Progenitor cell of endocrine pancreas (in vitro differentiated cells): ENCODE data around the gene SEMA3F. TPM values are rescaled to one million over a fixed set of nuclear protein-coding genes. Genes with fewer than 3 reads are reported as not detected.
A peak's percentile ranks its signal among the peaks of the same experiment; 100 is the strongest.

Experiments used
- DNase-seq: peaks from one replicate; pipeline ENCODE4 v3.0.0; 2021; ENCODE audit warnings: low spot score; ENCODE audit not compliant: unreplicated experiment
- H3K27ac Mint-ChIP-seq: 2 replicates; pipeline ENCODE4 v1.8.0; 2021; ENCODE audit warnings: mild to moderate bottlenecking, moderate library complexity, mixed read lengths
- H3K27me3 Mint-ChIP-seq: 2 replicates; pipeline ENCODE4 v1.8.0; 2021; ENCODE audit warnings: mixed read lengths
- H3K36me3 Mint-ChIP-seq: 2 replicates; pipeline ENCODE4 v1.8.0; 2022; ENCODE audit warnings: mixed read lengths; ENCODE audit not compliant: insufficient read depth
- H3K4me1 Mint-ChIP-seq: 2 replicates; pipeline ENCODE4 v1.8.0; 2021; ENCODE audit warnings: low read depth, mixed read lengths
- H3K4me3 Mint-ChIP-seq: 2 replicates; pipeline ENCODE4 v1.8.0; 2021; ENCODE audit warnings: low read depth, mild to moderate bottlenecking, moderate library complexity, mixed read lengths
- H3K9me3 Mint-ChIP-seq: 2 replicates; pipeline ENCODE4 v1.8.0; 2021; ENCODE audit warnings: low read depth, mixed read lengths
- microRNA-seq: library from miRNA; unstranded; fragments of <30 nt; microRNA quantifications from one replicate; pipeline ENCODE4 v1.1.0, GENCODE V29; 2020; ENCODE audit warnings: borderline number of aligned reads; ENCODE audit not compliant: unreplicated experiment
- total RNA-seq: library from RNA; stranded (reverse); gene quantifications from 2 replicates; pipeline ENCODE4 v1.2.1, GENCODE V29; 2021
- TF ChIP-seq, protein P1 (sequence below): fragments of 200-600 bp; sonication (generic); IDR thresholded peaks from one replicate; pipeline ENCODE4 v1.5.0; 2021; ENCODE audit warnings: antibody characterized with exemption, mild to moderate bottlenecking; ENCODE audit not compliant: unreplicated experiment

The SEMA3F gene
- total RNA-seq, 1 donor from 2014 or later, result 23.6 TPM

DNA sequence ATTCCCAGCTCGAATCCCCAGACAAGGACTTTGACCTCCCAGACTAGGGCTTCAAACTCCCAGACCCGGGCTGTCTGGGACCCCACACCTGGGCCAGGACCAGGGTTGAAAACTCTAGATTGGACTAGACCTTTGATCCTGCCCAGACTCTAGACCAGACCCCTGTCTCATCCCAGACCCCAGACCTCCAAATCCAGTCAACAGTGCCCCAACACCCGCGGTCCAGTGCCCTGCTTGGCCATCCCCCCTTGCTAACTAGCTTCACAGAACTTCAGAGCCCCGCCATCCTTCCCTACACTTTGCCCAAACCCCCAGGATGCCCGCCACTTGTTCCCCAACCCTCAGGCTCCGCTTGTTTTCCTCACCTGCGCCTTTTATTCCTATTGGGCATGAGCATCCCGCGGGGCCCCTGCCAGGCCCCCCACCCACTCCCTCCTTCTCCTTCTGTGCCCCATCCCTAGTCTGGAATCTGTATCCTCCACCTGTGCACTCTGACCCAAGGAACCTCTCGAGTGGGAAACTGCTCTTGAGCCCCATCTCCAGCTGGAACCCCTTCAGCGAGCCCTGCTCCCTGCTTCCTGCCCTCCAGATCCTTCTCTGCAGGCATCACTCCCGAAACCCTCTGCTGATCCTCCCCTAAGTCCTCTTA lies 81.5 kb downstream of the SEMA3F start:
- Mint-ChIP-seq H3K9me3 (no peaks in the 10 kb centered on the region), H3K4me3 (peak overlapping the region; percentile 93), H3K27me3 (no peaks in the 10 kb centered on the region), H3K27ac (peak overlapping the region; percentile 92), H3K4me1 (peaks cover 42% of the 10 kb centered on the region), H3K36me3 (no peaks in the 10 kb centered on the region)
- no peak for DNase-seq
- TF ChIP-seq, protein P1, sequence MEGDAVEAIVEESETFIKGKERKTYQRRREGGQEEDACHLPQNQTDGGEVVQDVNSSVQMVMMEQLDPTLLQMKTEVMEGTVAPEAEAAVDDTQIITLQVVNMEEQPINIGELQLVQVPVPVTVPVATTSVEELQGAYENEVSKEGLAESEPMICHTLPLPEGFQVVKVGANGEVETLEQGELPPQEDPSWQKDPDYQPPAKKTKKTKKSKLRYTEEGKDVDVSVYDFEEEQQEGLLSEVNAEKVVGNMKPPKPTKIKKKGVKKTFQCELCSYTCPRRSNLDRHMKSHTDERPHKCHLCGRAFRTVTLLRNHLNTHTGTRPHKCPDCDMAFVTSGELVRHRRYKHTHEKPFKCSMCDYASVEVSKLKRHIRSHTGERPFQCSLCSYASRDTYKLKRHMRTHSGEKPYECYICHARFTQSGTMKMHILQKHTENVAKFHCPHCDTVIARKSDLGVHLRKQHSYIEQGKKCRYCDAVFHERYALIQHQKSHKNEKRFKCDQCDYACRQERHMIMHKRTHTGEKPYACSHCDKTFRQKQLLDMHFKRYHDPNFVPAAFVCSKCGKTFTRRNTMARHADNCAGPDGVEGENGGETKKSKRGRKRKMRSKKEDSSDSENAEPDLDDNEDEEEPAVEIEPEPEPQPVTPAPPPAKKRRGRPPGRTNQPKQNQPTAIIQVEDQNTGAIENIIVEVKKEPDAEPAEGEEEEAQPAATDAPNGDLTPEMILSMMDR, result no peak

GRCh38 chr3:50237133-50237651 lies 82.1 kb downstream of the SEMA3F start:
- Mint-ChIP-seq H3K9me3 (no peaks in the 10 kb centered on the region), H3K4me1 (peaks cover 43% of the 10 kb centered on the region), H3K36me3 (no peaks in the 10 kb centered on the region), H3K27ac (peak overlapping the region; percentile 92), H3K27me3 (no peaks in the 10 kb centered on the region), H3K4me3 (peak overlapping the region; percentile 93)
- TF ChIP-seq, protein P1, result no peak
- DNase-seq, result no peak

DNA sequence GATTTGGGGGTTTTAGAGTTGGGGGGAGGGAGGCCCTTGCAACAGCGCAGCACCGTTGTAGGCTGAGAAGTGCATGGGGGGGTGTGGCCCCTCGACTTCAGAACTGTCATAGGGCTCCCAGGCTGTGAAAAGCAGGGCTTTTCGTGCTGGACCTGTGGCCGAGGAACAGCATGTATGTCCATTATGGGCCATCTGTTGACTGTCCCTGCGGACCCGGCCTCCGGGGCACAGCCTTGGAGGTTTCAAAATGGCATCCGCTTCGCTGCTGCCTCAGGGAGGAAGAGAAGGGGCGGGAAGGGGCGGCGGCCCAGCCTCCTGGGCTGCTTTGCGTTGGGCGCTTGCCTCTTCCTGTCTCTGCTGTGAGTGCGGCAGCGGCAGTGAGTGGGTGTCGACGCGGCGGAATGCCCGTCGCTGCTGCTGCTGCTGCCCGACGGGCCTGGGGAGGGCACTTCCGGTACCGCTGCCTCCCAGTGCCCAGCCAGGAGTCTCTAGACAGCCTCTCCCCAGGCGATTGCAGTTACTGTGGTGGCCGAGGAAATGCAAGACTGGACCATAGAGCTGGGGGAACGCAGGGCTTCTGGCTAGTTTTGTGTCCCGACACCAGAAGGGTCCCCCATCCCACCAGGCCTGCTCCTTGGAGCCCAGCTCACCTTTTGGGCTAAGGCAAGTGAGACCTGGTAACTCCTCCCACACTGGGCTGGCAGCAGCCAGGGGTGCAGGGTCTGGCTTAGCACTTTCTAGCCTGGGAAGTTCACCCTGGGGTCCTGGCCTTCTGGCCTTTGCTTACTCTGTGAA lies 82.8 kb downstream of the SEMA3F start:
- H3K36me3 Mint-ChIP-seq, result no peaks in the 10 kb centered on the region
- H3K27me3 Mint-ChIP-seq, result no peaks in the 10 kb centered on the region
- no peaks in the 10 kb centered on the region for H3K9me3 Mint-ChIP-seq
- H3K27ac Mint-ChIP-seq, result peak overlapping the region; percentile 92
- TF ChIP-seq, protein P1, result no peak
- peak overlapping the region; percentile 93 for H3K4me3 Mint-ChIP-seq
- H3K4me1 Mint-ChIP-seq, result peaks cover 43% of the 10 kb centered on the region
- DNase-seq, result no peak

- Mint-ChIP-seq H3K4me3 (peak overlapping the region; percentile 93), H3K9me3 (no peaks in the 10 kb centered on the region), H3K27me3 (no peaks in the 10 kb centered on the region), H3K4me1 (peaks cover 38% of the 10 kb centered on the region), H3K27ac (no peak overlapping the region), H3K36me3 (no peaks in the 10 kb centered on the region)
- no peak for DNase-seq
- TF ChIP-seq, protein P1, result no peak
Observed at GRCh38 chr3:50238549-50239026, 83.5 kb downstream of the SEMA3F start.

Small RNA genes lying within 50 kb of the gene (microRNA-seq; reads per million reads assigned to microRNA genes)
- gene MIR566, result not detected
- gene MIR5787, result not detected

Other genes starting within 250 kb of the SEMA3F start
- gene MON1A, start 225.5 kb upstream of the SEMA3F start, total RNA-seq, result 6.4 and 8.8 TPM in 2 replicates
- 144 and 151 TPM in 2 replicates for gene RBM6, start 215.2 kb upstream of the SEMA3F start, total RNA-seq
- gene RBM5, start 66.4 kb upstream of the SEMA3F start, total RNA-seq, result 317 and 322 TPM in 2 replicates
- 0.12 and 0.91 TPM in 2 replicates for gene GNAT1, start 36.3 kb downstream of the SEMA3F start, total RNA-seq
- 43.5 and 44.7 TPM in 2 replicates for gene SLC38A3, start 49.9 kb downstream of the SEMA3F start, total RNA-seq
- 158 and 171 TPM in 2 replicates for gene GNAI2, start 80.9 kb downstream of the SEMA3F start, total RNA-seq
- 24.6 and 27.6 TPM in 2 replicates for gene SEMA3B, start 113.8 kb downstream of the SEMA3F start, total RNA-seq
- gene LSMEM2, start 123.8 kb downstream of the SEMA3F start, total RNA-seq, result not detected in 2 replicates
- gene IFRD2, start 137.1 kb downstream of the SEMA3F start, total RNA-seq, result 49.0 and 58.7 TPM in 2 replicates
- 3.2 and 3.6 TPM in 2 replicates for gene HYAL3, start 144.1 kb downstream of the SEMA3F start, total RNA-seq
- gene NAA80, start 144.1 kb downstream of the SEMA3F start, total RNA-seq, result 7.5 and 9.4 TPM in 2 replicates
- 3.1 and 4.1 TPM in 2 replicates for gene HYAL1, start 148.2 kb downstream of the SEMA3F start, total RNA-seq
- 74.3 and 77.9 TPM in 2 replicates for gene HYAL2, start 167.4 kb downstream of the SEMA3F start, total RNA-seq
- 33.1 and 34.9 TPM in 2 replicates for gene TUSC2, start 172.9 kb downstream of the SEMA3F start, total RNA-seq
- gene RASSF1, start 185.5 kb downstream of the SEMA3F start, total RNA-seq, result 11.7 and 13.9 TPM in 2 replicates
- gene ZMYND10, start 190.4 kb downstream of the SEMA3F start, total RNA-seq, result 0.86 and 2.2 TPM in 2 replicates
- gene NPRL2, start 195.5 kb downstream of the SEMA3F start, total RNA-seq, result 25.7 and 31.6 TPM in 2 replicates
- gene CYB561D2, start 195.5 kb downstream of the SEMA3F start, total RNA-seq, result 18.7 and 19.2 TPM in 2 replicates
- gene TMEM115, start 204.2 kb downstream of the SEMA3F start, total RNA-seq, result 32.7 and 33.0 TPM in 2 replicates